ENCODE data around the gene APOL6. TPM values are rescaled to one million over a fixed set of nuclear protein-coding genes. Genes with fewer than 3 reads are reported as not detected.

APOL6 gene
- total and polyA plus RNA-seq, 2 donors (not counting 3 experiments of a cell fraction or from before 2014, with no cell fraction given): 0.33 to 3.0 TPM

GRCh38 chr22:35657571-35658312 lies 9.5 kb downstream of the APOL6 start:
- no peak for TF ChIP-seq GATA2 (IDR thresholded peaks at IDR 0.05; ENCODE audit: insufficient read depth, insufficient read length, low read depth, low read length)
- no peak for TF ChIP-seq POLR2A (IDR thresholded peaks at IDR 0.05; ENCODE audit: low read depth, low read length)
- no peak for TF ChIP-seq CTCF (IDR thresholded peaks at IDR 0.05; ENCODE audit: extremely low read depth in 1 of 2, insufficient read depth in 1 of 2, low read depth in 1 of 2, low read length in 2 of 2)
- TF ChIP-seq EZH2 (IDR thresholded peaks at IDR 0.05; ENCODE audit: borderline replicate concordance, low read depth, low read length, severe bottlenecking): no peak
- no peak for TF ChIP-seq FOS (IDR thresholded peaks at IDR 0.05; ENCODE audit: borderline replicate concordance, insufficient read depth, low read length)
- TF ChIP-seq MYC (IDR thresholded peaks at IDR 0.05; ENCODE audit: low read depth, low read length): no peak
- Histone ChIP-seq H3K4me3 (replicated peaks in 1 of 3; ENCODE audit: insufficient read depth in 1 of 3, low read depth in 1 of 3, low read length in 3 of 3) (no peak overlapping the region), H3K27me3 (ENCODE audit: control insufficient read depth in 2 of 2, insufficient read depth in 2 of 2, low read length in 2 of 2) (peaks cover 0 to 7% of the 10 kb centered on the region in 2 experiments), H3K4me2 (ENCODE audit: insufficient read depth, low read length) (no peak overlapping the region), H3K9ac (replicated peaks; ENCODE audit: extremely low read depth, insufficient read depth, low read length) (no peak overlapping the region), H3K79me2 (ENCODE audit: control insufficient read depth, insufficient read depth, low read length) (no peaks in the 10 kb centered on the region), H3K9me1 (replicated peaks; ENCODE audit: control insufficient read depth, extremely low read depth, insufficient read depth, low read length) (no peaks in the 10 kb centered on the region), H3K27ac (ENCODE audit: insufficient read depth, low read depth, low read length) (no peak overlapping the region), H3K36me3 (ENCODE audit: control insufficient read depth in 2 of 2, extremely low read depth in 1 of 2, insufficient read depth in 2 of 2, low read length in 2 of 2) (no peaks in the 10 kb centered on the region), H2AFZ (ENCODE audit: low read depth, low read length) (no peak overlapping the region), H3K4me1 (ENCODE audit: control insufficient read depth, extremely low read depth, insufficient read depth, low read length) (peaks cover 4% of the 10 kb centered on the region), H4K20me1 (replicated peaks; ENCODE audit: control insufficient read depth, extremely low read depth, insufficient read depth, low read length) (no peaks in the 10 kb centered on the region), H3K9me3 (replicated peaks; ENCODE audit: control insufficient read depth, insufficient read depth, low read length) (no peaks in the 10 kb centered on the region)
- DNase-seq (ENCODE audit: low read depth, low spot score) (no peak), FAIRE-seq (no peak)
- BruUV-seq (replicated peaks): no TSS peak
- ChIA-PET CTCF (no interaction called here), POLR2A (no interaction called here)
- dilution Hi-C loops (cut with MboI; ENCODE audit: extremely low pct_ligation_motif_present, low sequenced_read_pairs): no loop called here
- intact Hi-C loops (cut with micrococcal nuclease): no loop called here
